Smooth muscle cell (in vitro differentiated cells): Measurements from ENCODE around the gene VEZF1. TPM values are rescaled to one million over a fixed set of nuclear protein-coding genes. Genes with fewer than 3 reads are reported as not detected.

Source experiments
- DNase-seq: peaks from one replicate; lab custom pipeline; 2025; ENCODE audit not compliant: unreplicated experiment; lab: John Stamatoyannopoulos, UW
- H2AFZ ChIP-seq: fragments of 200-600 bp; sonication (generic); 2 replicates; pipeline ENCODE4 v1.6.0; 2016; ENCODE audit warnings: antibody characterized with exemption, low read depth, mild to moderate bottlenecking
- H3F3A ChIP-seq: fragments of 200-600 bp; sonication (generic); 2 replicates; pipeline ENCODE4 v1.6.0; 2017; ENCODE audit warnings: antibody characterized with exemption, low read depth
- H3K27ac ChIP-seq: fragments of 200-600 bp; sonication (generic); 2 replicates; pipeline ENCODE4 v1.5.1; 2016; ENCODE audit warnings: low read depth, mild to moderate bottlenecking
- H3K27me3 ChIP-seq: fragments of 200-600 bp; sonication (generic); 2 replicates; pipeline ENCODE4 v1.6.1; 2016; ENCODE audit warnings: low read depth, mild to moderate bottlenecking
- H3K36me3 ChIP-seq: fragments of 200-600 bp; sonication (generic); 2 replicates; pipeline ENCODE4 v1.5.1; 2016; ENCODE audit warnings: low read depth
- H3K4me1 ChIP-seq: fragments of 200-600 bp; sonication (generic); 2 replicates; pipeline ENCODE4 v1.5.1; 2016; ENCODE audit warnings: low read depth
- H3K4me2 ChIP-seq: fragments of 200-600 bp; sonication (generic); 2 replicates; pipeline ENCODE4 v1.6.0; 2016; ENCODE audit warnings: mild to moderate bottlenecking
- H3K4me3 ChIP-seq: fragments of 200-600 bp; sonication (generic); 2 replicates; pipeline ENCODE4 v1.5.1; 2016; ENCODE audit warnings: mild to moderate bottlenecking
- H3K79me2 ChIP-seq: fragments of 200-600 bp; sonication (generic); 2 replicates; pipeline ENCODE4 v1.6.0; 2016; ENCODE audit warnings: low read depth, mild to moderate bottlenecking
- H3K9ac ChIP-seq: fragments of 200-600 bp; sonication (generic); 2 replicates; pipeline ENCODE4 v1.6.0; 2016; ENCODE audit warnings: low read depth
- H3K9me3 ChIP-seq: fragments of 200-600 bp; sonication (generic); replicated peaks from 2 replicates; pipeline ENCODE4 v1.5.1; 2016; ENCODE audit warnings: low read depth
- H4K20me1 ChIP-seq: fragments of 200-600 bp; sonication (generic); 2 replicates; pipeline ENCODE4 v1.6.0; 2016; ENCODE audit warnings: low read depth
- CTCF ChIP-seq: fragments of 200-600 bp; sonication (generic); IDR thresholded peaks from 2 replicates; pipeline ENCODE4 v1.5.1; 2017; ENCODE audit warnings: borderline replicate concordance, mild to moderate bottlenecking, antibody characterized with exemption; ENCODE audit not compliant: insufficient read depth, poor library complexity, severe bottlenecking
- WGBS: methylation state at CpG from one replicate; pipeline ENCODE4 v1.1.7; 2016; ENCODE audit warnings: low lambda C conversion rate; 5-methylcytosine and 5-hydroxymethylcytosine counted together
- polyA plus RNA-seq: library from polyadenylated mRNA; unstranded; fragments of >200 nt; fragmentation: Nextera tagmentation; extraction: Ambion mirVana; gene quantifications from 2 replicates; pipeline ENCODE4 v1.2.1, GENCODE V29; 2016
- total RNA-seq: library from RNA; depleted of rRNA; stranded (reverse); fragments of >200 nt; gene quantifications from 2 replicates; pipeline ENCODE4 v1.2.3, GENCODE V29; 2014

VEZF1 gene
- total and polyA plus RNA-seq, 2 experiments from 2014 or later: 25.3 to 61.8 TPM

- Histone ChIP-seq H3K36me3 (no peaks in the 10 kb centered on the region), H3K27me3 (no peaks in the 10 kb centered on the region), H3K9ac (no peak overlapping the region), H3K4me1 (peaks cover 49% of the 10 kb centered on the region), H3K4me2 (no peak overlapping the region), H4K20me1 (peaks cover 55% of the 10 kb centered on the region), H3K27ac (no peak overlapping the region), H3F3A (no peaks in the 10 kb centered on the region), H3K9me3 (no peaks in the 10 kb centered on the region), H2AFZ (no peak overlapping the region), H3K4me3 (no peak overlapping the region), H3K79me2 (peaks cover 49% of the 10 kb centered on the region)
- TF ChIP-seq CTCF: no peak
- DNase-seq: no peak
- WGBS: 75% methylated on average over 4 of the region's 4 CpGs
Measured at GRCh38 chr17:57929386-57929785, 58.7 kb downstream of the VEZF1 start.

- Histone ChIP-seq H3K27me3 (no peaks in the 10 kb centered on the region), H3K4me2 (no peak overlapping the region), H3K9me3 (no peaks in the 10 kb centered on the region), H3K27ac (no peak overlapping the region), H2AFZ (no peak overlapping the region), H3K4me1 (peaks cover 49% of the 10 kb centered on the region), H4K20me1 (peaks cover 57% of the 10 kb centered on the region), H3K4me3 (no peak overlapping the region), H3K36me3 (no peaks in the 10 kb centered on the region), H3K9ac (no peak overlapping the region), H3K79me2 (peaks cover 50% of the 10 kb centered on the region), H3F3A (no peaks in the 10 kb centered on the region)
- no peak for TF ChIP-seq CTCF
- DNase-seq: no peak
- 42% methylated on average over 5 of the region's 5 CpGs for WGBS
Measured at GRCh38 chr17:57928928-57929327, 59.1 kb downstream of the VEZF1 start.

DNA sequence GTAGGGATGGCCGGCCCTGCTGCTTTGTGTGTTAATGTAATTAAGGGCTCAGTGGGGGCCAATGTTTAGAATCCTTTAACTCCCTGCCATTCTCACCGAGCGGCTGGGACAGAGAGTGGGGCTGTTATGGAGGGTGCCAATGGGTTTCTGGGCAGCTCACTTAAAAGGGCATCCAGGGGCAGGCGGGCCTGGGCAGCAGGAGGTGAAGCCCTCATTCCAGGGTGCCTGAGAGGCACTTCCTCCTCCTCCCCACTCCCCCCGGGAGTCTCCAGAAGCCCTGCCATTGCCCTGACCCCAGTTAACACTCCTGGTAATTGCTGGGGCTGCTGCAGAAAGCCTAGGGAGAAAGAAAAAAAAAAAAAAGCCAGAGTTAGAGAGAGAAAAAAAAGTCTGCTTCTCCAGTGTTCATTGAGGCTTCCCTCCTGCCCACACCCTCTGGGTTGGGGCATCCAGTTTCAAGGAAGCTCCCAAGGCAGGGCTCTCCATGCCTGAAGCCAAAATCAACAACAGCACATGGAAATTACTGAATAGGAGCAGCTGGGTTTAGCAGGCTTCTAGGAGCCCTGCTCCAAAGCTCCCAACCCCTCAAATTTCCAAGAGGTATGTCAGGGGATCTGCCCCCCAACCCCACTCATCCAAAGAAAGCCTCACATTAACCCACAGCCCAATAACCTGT, 60.9 kb downstream of the VEZF1 start:
- H3K36me3 ChIP-seq: no peaks in the 10 kb centered on the region
- H2AFZ ChIP-seq: no peak overlapping the region
- H3K9me3 ChIP-seq: no peaks in the 10 kb centered on the region
- no peaks in the 10 kb centered on the region for H3K27me3 ChIP-seq
- no peak overlapping the region for H3K27ac ChIP-seq
- H3K4me2 ChIP-seq: no peak overlapping the region
- H4K20me1 ChIP-seq: peaks cover 58% of the 10 kb centered on the region
- no peak overlapping the region for H3K9ac ChIP-seq
- no peaks in the 10 kb centered on the region for H3F3A ChIP-seq
- H3K4me1 ChIP-seq: peaks cover 50% of the 10 kb centered on the region
- H3K79me2 ChIP-seq: peaks cover 36% of the 10 kb centered on the region
- DNase-seq: no peak
- 39% methylated on average over 5 of the region's 5 CpGs for WGBS
- H3K4me3 ChIP-seq: no peak overlapping the region
- TF ChIP-seq CTCF: no peak

GRCh38 chr17:57926723-57927047, 61.4 kb downstream of the VEZF1 start:
- H3F3A ChIP-seq: no peaks in the 10 kb centered on the region
- DNase-seq: no peak
- H3K9ac ChIP-seq: no peak overlapping the region
- 58% methylated on average over 7 of the region's 7 CpGs for WGBS
- H2AFZ ChIP-seq: no peak overlapping the region
- peaks cover 52% of the 10 kb centered on the region for H3K4me1 ChIP-seq
- no peak overlapping the region for H3K27ac ChIP-seq
- no peak overlapping the region for H3K4me2 ChIP-seq
- peaks cover 59% of the 10 kb centered on the region for H4K20me1 ChIP-seq
- peaks cover 36% of the 10 kb centered on the region for H3K79me2 ChIP-seq
- H3K9me3 ChIP-seq: no peaks in the 10 kb centered on the region
- no peak for TF ChIP-seq CTCF
- H3K36me3 ChIP-seq: no peaks in the 10 kb centered on the region
- no peak overlapping the region for H3K4me3 ChIP-seq
- no peaks in the 10 kb centered on the region for H3K27me3 ChIP-seq
